HG02642 (cell line): Measurements from ENCODE around the gene CAMK2B.

Experiments used
- ATAC-seq: cut with Tn5 transposase; IDR thresholded peaks from one replicate; pipeline ENCODE4 v1.9.1; 2021; ENCODE audit warnings: mild to moderate bottlenecking; ENCODE audit not compliant: unreplicated experiment, poor library complexity

The CAMK2B gene

GRCh38 chr7:44237696-44238095 is 87.7 kb downstream of the CAMK2B start:
- no peak for ATAC-seq

GRCh38 chr7:44236333-44236728 is 89.1 kb downstream of the CAMK2B start:
- ATAC-seq = no peak

DNA sequence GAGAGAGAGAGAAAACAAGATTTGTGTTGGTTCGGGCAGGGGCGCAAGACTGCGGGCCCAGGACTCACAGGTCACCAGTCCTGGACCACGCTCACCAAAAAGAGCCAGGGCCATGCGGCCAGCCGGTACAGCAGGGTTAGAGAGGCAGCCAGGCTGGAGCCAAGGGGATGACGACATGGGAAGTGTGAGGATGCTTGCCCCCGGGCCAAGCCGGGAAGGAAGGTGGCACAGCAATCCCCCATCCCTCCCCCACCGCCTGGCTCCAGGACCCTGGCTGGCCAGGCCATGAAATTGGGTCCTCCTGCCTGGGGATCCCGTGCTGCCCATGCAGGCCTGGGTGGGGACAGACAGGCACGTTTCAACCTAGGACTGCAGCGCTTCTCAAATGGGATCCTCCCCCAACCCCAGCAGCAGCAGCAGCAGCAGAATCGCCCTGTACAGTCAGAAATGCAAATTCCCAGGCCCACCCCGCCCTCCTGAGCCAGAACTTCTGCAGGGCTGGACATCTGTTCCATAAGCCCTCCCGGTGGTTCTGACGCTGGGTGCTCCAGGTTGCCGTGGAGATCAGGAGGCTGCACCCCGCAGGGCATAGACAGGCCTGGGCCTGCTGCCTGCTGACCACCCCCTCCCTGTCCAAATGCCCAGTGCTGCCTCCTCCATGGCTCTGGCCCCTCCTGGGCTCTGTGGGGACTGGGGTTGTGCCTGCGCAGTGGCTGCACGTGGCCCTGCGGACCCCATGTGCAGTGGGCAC is 89.6 kb downstream of the CAMK2B start:
- ATAC-seq = no peak

GRCh38 chr7:44235066-44235465 is 90.3 kb downstream of the CAMK2B start:
- no peak for ATAC-seq

GRCh38 chr7:44232901-44233715 is 92.3 kb downstream of the CAMK2B start:
- ATAC-seq = no peak

DNA sequence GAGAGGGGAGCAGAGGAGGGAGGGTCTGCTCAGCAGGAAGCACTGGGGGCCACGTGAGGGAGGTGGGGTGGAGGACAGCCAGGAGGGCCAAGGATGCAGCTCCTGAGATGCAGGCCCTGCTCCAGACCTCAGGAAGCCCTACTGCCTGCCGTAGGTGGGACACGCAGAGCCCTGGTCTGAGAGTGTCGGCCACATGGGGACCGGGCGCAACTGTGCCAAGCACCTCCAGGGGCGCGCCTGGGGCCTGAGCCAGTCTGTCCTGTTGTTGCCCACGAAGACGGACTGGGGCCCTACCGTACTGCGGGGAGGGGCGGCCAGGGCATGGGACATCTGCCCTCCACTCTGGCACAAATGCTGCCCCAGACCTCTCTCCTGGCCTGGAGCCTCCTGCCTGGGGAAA is 93.0 kb downstream of the CAMK2B start:
- ATAC-seq = no peak

GRCh38 chr7:44231088-44231487 is 94.3 kb downstream of the CAMK2B start:
- no peak for ATAC-seq

DNA sequence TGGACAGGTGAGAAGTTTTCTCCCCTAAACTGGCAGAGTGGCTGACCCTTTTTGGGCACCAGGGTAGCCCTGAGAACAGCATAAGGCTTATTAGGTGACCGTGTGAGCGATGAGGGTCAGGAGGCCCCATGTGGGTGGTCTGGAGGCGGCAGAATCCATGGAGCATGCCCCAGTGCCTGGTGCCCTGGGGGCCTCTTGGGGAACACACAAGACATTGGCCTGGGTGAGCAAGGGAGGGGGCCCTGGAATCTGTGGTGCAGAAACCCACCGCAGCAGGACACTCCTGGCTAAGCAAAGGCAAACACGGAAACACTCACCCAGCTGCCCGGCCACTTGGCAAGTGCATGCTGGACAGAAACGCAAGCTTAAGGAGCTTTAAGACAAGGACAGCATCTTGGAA is 95.1 kb downstream of the CAMK2B start:
- no peak for ATAC-seq

DNA sequence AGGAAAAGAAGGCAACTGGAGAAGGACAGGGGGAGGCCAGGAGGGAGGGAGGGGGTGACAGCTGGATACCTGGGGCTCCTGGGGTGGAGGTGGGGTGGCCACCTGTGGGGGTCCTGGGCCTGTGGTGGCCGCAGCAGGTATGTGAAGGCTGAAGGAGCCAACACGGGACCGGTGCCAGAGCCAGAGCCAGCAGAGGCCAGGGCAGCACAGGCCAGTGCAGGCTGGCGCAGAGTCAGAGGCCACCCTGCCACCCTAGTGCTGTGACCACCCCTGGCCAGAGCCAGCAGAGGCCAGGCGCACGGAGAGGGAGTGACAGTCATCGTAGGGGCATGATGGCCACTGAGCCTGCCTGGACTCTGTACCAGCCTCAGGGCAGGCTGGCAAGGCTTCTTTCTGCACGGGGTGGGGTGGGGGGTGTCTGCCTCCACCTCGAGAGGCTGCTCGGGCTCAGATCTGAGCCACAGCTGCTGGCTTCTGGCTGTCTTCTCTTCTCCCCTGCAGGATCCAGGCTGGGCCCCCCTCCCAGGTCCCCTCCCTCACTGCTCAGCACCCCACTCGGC is 95.8 kb downstream of the CAMK2B start:
- ATAC-seq = no peak

DNA sequence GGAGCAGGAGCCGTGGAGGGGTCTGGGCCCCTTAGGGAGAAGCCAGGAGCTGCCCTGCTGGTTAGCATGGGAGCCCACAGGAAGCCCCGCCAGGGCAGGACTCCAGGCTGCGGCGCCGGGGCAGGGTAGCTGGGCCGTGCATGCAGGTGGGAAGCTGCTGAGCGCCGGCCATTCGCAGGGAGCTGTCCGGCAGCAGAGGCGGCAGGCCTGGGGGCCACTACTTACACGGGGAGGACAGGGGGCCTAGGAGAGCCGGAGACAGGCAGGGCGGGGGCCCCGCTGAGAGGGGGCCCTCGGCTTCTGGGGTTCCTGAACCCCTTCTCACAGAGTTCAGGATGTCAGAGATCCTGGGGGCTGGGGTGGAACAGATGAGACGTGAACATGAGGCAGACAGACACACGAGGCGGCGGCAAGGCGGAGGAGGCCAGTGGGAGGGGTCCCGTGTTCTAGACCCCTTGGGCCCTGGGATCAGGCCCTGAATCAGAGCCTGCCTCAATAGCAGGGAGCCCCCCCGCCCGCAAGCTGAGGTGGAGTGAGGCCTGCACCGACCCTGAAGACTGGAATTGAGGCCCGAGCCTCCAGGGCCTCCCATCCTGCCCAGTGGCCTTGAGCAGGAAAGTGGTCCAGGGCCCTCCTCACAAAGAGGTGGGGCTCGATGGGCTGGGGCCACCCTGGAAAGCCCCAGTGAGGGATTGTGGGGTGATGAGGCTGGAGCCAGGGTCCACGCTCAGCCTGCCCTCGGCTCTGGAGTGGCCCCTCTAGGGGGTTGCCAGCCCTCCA is 96.6 kb downstream of the CAMK2B start:
- ATAC-seq = no peak

DNA sequence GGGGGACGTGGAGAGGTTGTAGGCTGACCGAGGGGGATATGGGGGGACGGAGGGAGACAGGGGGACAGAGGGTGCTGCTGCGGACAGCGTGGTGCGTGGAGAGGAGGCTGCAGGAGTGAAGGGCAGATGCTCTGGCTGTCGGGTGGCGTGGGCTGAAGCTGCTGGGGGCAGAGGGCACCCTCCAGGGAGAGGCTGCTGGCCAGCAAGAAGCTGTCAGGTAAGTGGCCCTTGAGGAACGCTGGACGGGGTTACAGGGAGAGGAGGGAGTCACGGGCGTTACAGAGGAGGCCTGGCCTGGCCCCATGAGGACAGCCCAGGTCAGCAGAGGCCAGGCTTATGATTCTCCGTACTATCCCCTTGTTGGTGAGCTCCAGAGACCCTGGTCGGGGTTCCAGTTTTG is 97.5 kb downstream of the CAMK2B start:
- ATAC-seq = no peak

GRCh38 chr7:44226396-44226753 is 99.0 kb downstream of the CAMK2B start:
- ATAC-seq = no peak

DNA sequence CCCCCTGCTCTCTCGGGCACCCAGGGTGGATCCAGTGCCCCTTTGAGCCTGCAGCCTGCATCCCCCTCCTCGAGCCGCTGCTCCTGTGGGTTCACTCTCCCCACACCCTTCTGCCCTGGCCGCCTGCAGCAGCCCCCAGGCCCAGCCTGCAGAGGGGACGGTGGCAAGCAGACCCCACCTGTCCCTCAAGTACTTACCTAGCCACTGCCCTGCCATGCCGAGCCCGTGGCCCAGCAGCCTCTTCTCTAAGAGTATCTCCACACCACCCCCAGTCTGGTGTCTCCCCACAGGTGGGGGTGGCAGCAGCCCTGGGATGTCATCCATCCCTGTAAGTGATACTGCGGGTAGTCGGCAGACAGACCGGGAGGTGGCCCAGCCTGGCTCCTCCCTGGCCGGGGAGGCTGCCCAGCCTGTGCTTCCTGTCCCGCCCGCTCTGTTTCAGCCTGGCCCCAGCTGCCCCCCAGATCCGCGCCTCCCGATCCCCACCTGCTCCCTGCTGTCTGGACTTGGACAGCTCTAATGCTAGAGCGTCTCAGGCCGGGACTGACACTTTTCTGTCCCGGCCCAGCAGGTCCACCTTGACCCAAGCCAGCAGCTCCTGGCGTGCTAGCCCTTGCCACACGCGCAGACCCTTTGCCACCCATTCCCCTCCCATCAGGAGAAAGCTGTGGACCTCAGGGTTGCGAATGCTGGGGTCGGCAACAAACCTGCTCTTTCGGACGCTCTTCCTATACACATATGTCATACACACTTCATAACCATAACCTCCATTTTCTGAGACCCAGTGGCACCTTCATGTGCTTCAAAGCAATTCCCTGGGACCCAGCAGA is 99.6 kb downstream of the CAMK2B start:
- no peak for ATAC-seq

DNA sequence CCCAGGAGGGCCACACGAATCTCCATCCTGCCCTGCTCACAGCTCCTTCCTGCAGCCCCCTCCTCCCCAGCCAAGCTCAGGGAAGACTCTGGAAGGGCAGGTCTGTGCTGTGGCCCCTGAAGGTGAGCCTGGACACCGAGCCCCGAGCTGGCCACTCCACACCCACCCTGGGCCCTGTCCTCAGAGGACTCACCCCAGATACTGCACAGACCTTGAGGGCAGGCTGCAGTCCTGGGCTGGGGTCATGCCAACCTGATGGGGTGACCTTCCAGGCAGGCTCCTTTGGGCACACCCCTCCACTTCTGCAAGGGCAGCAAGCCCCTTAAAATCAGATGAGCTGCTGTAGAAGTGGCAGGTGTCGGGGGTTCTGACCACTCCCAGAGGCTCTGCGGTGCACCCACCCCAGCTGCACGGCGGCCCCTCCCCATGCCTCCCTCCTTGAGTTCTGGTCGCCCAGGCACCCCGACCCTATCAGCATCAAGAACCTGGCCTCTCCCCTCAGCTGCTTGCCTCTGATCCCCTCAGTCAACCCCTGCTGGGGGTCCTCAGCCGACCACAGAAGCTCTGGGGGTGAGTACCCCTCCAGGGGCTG is 100.3 kb downstream of the CAMK2B start:
- ATAC-seq = no peak

DNA sequence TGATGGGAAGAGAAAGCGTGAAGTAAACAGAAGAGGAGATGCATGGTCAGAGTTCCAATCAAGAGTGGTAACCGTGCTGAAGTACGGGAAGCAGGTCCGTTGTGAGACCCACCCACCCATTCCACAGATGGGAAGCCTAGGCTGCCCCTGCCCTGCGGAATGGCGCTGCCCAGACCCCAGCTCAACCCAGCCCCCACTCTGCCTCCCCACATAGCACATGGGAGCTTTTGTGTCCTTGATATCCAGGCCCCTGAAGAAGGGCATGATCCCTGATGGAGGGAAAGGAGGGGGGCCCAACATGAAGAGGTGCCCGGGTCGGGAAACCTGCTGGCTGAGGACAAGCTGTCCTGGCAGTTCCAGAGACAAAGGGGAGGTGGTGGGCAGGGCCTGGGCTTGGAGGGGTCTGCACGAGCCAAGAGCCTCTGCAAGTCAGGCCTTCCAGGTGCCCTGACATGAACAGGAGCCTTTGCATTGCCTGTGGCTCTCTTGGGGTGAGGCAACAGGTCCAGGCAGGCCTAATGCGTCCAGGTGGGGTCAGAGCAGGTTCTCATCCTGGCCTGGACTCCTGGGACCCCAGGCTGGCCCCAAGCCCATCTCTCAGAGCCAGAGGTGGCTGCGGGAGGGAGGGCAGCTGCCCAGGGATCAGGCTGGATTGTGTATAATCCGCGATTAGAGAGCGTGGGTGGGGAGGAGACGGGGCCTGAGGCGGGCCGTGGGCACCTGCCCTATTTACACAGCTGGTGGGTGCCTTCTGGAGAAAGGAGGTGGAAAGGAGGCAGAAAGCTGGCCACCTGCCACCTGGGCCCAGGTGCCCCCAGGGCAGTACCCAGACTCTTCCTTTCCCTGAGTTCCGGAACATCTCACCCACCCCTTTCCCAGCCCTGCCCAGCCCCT is 101.1 kb downstream of the CAMK2B start:
- no peak for ATAC-seq

GRCh38 chr7:44223362-44224079 is 101.9 kb downstream of the CAMK2B start:
- ATAC-seq = no peak

DNA sequence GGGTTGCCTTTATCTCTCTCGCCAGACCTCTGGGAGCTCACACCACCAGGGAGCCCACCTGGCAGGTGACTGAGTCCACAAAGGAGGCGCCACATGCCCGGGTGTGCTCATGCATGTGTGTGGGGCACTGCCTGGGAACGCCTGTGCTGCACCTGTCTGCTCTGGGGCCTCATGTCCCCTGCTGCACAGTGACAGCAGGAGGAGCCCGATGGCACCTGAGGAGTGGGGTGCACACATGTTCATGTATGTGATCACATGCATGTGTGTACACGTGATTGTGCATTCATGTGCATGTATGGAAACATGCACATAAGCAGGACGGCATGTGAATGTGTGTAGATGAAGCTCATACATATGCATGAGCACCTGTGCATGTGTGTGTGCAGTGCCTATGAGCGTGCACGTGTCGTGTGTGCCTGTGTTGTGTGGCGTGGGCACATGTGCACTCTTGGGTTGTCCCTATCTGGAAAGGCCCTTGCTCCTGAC is 102.6 kb downstream of the CAMK2B start:
- no peak for ATAC-seq

DNA sequence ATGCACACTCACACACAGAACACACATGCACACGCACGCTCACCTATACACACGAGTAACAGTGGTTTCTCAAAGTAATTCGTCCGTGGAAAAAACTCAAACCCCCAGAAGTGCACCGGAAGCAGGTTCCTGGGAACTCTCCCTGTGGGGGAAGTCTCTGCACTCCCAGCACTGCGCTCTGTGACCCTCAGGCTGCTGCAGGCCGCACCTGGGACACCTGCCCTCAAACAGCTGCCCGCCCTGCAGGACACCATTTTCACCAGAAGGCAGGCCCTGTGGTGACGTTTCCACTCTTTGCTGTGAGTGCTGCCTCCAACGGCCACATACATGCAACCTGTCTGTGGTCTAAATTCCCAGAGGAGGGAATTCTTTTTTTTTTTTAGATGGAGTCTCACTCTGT is 103.3 kb downstream of the CAMK2B start:
- no peak for ATAC-seq
